ENCODE data around the gene GAB3.

GAB3 gene

DNA sequence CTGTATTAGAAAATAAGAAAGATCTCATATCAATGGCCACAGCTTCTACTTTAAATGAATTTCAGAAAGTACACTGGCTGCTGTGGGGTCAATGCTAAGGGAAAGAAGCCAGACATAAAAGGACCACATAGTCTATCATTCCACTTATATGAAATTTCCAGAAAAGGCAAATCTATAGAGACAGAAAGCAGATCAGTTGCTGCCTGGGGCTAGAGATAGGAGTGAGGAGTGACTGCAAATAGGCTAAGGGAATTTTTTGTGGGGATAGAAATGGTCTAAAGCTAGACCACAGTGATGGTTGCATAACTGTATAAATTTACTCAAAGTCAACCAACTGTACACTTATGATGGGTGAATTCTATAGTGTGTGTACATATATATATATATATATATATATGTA, 8.3 kb downstream of the GAB3 start:
- H3K27ac ChIP-seq (ENCODE audit: low read length) = no peak overlapping the region
- H3K4me3 ChIP-seq (ENCODE audit: low read length) = no peak overlapping the region

DNA sequence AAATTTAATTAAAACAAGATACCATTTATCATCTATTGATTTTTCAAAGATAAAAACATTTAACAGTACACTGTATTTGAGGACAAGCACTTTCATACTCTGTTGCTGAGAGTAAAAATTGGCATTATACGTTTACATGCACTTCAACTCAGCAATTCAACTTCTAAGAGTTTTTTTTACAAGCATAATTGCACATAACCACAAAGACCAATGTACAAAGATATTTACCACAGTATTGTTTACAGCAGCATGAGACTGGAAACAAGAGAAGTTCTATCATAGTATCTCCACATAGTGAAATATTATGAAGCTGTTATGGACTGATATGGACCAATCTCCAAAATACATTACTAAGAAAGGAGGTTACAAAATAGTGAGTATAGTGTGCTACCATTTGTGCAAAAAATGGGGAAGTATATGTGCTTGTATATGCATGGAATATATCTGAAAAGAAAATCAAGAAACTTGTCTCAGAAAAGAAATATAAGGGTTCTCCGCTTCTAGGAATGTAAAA, 10.9 kb downstream of the GAB3 start:
- Histone ChIP-seq H3K27me3 (ENCODE audit: control insufficient read depth, insufficient read depth, low read length) (no peaks in the 10 kb centered on the region), H3K36me3 (ENCODE audit: control insufficient read depth, low read depth, low read length) (no peaks in the 10 kb centered on the region), H3K4me1 (ENCODE audit: control insufficient read depth, low read depth, low read length) (no peaks in the 10 kb centered on the region), H3K4me3 (ENCODE audit: low read length) (no peak overlapping the region), H3K9ac (ENCODE audit: low read length) (no peak overlapping the region), H3K9me3 (ENCODE audit: control insufficient read depth, low read depth, low read length) (peaks cover 20% of the 10 kb centered on the region), H3K27ac (ENCODE audit: low read length) (no peak overlapping the region)

More for the DNA sequence above, 8.3 kb downstream of the GAB3 start:
- no peaks in the 10 kb centered on the region for H3K4me1 ChIP-seq (ENCODE audit: control insufficient read depth, low read depth, low read length)
- no peak overlapping the region for H3K9ac ChIP-seq (ENCODE audit: low read length)
- no peaks in the 10 kb centered on the region for H3K36me3 ChIP-seq (ENCODE audit: control insufficient read depth, low read depth, low read length)
- no peaks in the 10 kb centered on the region for H3K27me3 ChIP-seq (ENCODE audit: control insufficient read depth, insufficient read depth, low read length)
- peaks cover 15% of the 10 kb centered on the region for H3K9me3 ChIP-seq (ENCODE audit: control insufficient read depth, low read depth, low read length)

DNA sequence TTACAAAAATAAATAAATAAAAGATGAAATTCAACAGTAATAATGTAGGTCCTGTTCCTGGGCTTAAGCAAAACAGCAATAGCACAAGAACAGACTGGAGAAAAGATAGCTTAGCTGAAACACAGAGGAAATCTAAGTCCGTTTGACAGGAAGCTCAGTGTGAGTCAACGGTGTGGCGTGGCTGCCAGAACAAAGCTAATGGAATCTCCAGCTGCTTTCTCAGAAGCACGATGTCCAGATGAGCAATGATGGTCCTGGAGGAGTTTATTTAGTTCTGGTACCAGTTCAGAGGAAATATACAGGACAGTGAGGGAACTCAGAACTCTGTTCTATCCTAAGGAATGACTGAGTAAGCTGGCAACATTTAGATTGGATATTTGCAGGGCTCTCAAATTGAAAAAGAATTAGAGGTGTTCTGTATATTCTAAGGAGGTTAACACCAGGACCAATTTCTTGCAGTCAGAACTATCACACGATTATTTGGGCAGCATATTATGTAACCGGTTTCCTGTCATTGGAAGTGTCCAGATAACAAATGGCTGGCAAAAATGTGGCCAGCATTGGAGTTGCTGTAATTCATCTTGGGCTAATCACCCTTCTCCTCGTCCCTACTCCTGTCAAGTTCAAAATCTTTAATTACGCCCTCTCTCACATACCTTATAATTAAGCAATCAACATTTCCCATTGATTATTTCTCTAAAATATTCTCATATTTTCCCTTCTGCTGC, 12.7 kb downstream of the GAB3 start:
- H3K27me3 ChIP-seq (ENCODE audit: control insufficient read depth, insufficient read depth, low read length) = no peaks in the 10 kb centered on the region
- no peak overlapping the region for H3K9ac ChIP-seq (ENCODE audit: low read length)
- H3K9me3 ChIP-seq (ENCODE audit: control insufficient read depth, low read depth, low read length) = peaks cover 17% of the 10 kb centered on the region
- no peaks in the 10 kb centered on the region for H3K4me1 ChIP-seq (ENCODE audit: control insufficient read depth, low read depth, low read length)
- no peak overlapping the region for H3K4me3 ChIP-seq (ENCODE audit: low read length)
- H3K27ac ChIP-seq (ENCODE audit: low read length) = no peak overlapping the region
- no peaks in the 10 kb centered on the region for H3K36me3 ChIP-seq (ENCODE audit: control insufficient read depth, low read depth, low read length)

DNA sequence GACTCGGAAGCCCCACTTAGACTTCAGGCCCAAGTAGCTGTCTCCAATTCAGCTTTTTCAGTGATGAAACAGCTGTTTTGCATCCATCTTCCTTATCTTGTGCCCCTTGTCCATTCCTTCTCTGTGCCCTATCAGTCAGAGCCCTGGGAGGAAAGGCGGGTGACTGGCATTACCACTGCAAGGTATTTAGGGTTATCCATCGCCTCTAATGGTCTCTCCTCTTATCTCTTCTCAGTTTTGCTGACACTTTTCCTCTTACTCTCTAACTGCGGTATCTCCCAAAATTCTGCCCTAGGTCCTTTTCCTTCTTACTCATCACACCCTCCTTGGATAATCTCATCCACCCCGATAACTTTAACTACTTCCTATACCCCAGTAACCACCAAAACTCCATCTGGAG, 13.7 kb downstream of the GAB3 start:
- Histone ChIP-seq H3K4me1 (ENCODE audit: control insufficient read depth, low read depth, low read length) (no peaks in the 10 kb centered on the region), H3K27ac (ENCODE audit: low read length) (no peak overlapping the region), H3K9me3 (ENCODE audit: control insufficient read depth, low read depth, low read length) (peaks cover 17% of the 10 kb centered on the region), H3K27me3 (ENCODE audit: control insufficient read depth, insufficient read depth, low read length) (no peaks in the 10 kb centered on the region), H3K36me3 (ENCODE audit: control insufficient read depth, low read depth, low read length) (no peaks in the 10 kb centered on the region), H3K4me3 (ENCODE audit: low read length) (no peak overlapping the region), H3K9ac (ENCODE audit: low read length) (no peak overlapping the region)

DNA sequence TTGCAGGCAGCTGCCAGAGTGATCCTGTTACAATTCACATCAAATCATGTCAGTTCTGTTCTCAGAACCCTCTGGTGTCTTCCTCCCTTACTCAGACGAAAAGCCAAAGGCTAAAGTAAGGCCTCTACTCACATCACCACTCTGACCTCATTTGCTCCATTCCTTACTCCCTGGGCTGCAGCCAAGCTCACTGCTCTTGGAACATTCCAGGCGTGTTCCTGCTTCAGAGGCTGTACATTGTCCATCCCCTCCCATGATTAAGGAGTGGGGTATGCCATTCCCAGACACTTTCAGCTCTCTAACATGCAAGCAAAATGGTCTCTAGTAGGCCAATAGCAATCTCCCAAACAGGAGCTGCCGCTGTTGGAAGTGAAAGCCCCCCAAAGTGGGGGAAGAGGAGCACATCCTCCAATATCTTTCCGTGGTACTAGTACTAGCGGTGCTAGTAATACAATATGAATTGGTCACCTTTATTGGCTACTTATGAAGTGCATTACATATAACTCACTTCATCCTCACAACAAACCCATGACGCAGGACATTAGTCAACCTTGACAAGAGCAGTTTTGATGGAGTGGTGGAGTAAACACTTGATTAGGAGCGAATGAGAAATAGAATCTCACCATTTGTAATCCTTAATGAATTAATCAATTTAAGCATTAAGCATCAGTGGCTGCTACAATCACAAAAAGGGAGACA, 15.0 kb downstream of the GAB3 start:
- Histone ChIP-seq H3K4me1 (ENCODE audit: control insufficient read depth, low read depth, low read length) (no peaks in the 10 kb centered on the region), H3K36me3 (ENCODE audit: control insufficient read depth, low read depth, low read length) (no peaks in the 10 kb centered on the region), H3K4me3 (ENCODE audit: low read length) (no peak overlapping the region), H3K27ac (ENCODE audit: low read length) (no peak overlapping the region), H3K27me3 (ENCODE audit: control insufficient read depth, insufficient read depth, low read length) (no peaks in the 10 kb centered on the region), H3K9ac (ENCODE audit: low read length) (no peak overlapping the region), H3K9me3 (ENCODE audit: control insufficient read depth, low read depth, low read length) (peaks cover 11% of the 10 kb centered on the region)

DNA sequence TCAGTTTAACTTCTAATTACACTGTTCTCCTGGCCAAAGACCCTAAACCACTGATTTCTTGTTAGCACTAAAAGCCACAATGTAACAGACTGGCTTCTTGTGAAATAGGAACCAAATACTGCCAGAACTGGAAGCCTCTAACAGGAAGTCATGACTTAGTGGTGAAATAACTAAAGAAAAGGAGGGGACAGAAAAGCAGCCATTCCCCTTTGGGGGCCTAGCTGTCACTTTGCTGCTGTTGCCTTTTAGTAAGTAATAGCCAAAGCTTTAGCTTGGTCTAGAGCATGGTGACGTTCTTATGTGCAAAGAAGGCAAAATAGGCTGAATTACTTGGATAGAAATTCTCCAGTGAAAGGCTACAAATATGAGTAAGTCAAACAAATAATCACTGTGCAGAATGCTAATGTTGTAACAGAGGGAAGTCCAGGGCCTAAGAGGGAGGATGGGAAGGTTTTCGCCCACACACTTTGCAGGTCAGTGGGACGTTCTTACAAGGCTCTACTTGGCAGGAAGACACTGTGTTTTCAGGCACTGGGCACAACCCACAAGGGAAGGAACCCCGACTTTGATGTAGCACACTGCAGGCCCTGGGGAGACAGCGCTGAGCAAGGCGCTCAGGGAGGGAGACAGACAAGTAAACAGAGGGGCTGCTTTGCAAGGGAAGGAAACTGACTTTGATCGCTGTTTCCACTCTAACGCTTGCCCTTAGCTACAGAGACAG, 16.7 kb downstream of the GAB3 start:
- Histone ChIP-seq H3K27ac (ENCODE audit: low read length) (no peak overlapping the region), H3K4me1 (ENCODE audit: control insufficient read depth, low read depth, low read length) (no peaks in the 10 kb centered on the region), H3K27me3 (ENCODE audit: control insufficient read depth, insufficient read depth, low read length) (no peaks in the 10 kb centered on the region)

DNA sequence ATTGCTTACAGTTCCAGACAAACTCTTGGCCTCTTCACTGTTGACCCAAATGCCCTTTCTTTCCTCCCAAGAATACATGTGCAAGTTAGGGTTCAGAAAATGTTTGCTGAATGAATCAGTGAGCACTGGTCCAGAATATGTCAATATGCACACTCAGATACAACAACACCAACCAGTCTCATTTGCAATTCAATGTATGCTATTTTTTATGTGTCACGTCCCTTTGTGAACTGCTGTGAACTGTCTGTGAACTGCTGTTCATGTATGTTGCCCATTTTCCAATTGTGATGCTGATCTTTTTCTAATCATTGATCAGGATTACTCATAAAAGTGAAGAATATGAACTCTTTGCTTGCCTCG, 17.8 kb downstream of the GAB3 start:
- no peak overlapping the region for H3K27ac ChIP-seq (ENCODE audit: low read length)
- H3K4me3 ChIP-seq (ENCODE audit: low read length) = no peak overlapping the region
- no peaks in the 10 kb centered on the region for H3K36me3 ChIP-seq (ENCODE audit: control insufficient read depth, low read depth, low read length)
- no peaks in the 10 kb centered on the region for H3K4me1 ChIP-seq (ENCODE audit: control insufficient read depth, low read depth, low read length)
- H3K9me3 ChIP-seq (ENCODE audit: control insufficient read depth, low read depth, low read length) = peaks cover 8% of the 10 kb centered on the region
- H3K9ac ChIP-seq (ENCODE audit: low read length) = no peak overlapping the region
- no peaks in the 10 kb centered on the region for H3K27me3 ChIP-seq (ENCODE audit: control insufficient read depth, insufficient read depth, low read length)

More for the DNA sequence above, 16.7 kb downstream of the GAB3 start:
- Histone ChIP-seq H3K4me3 (ENCODE audit: low read length) (no peak overlapping the region), H3K36me3 (ENCODE audit: control insufficient read depth, low read depth, low read length) (no peaks in the 10 kb centered on the region), H3K9ac (ENCODE audit: low read length) (no peak overlapping the region), H3K9me3 (ENCODE audit: control insufficient read depth, low read depth, low read length) (peaks cover 8% of the 10 kb centered on the region)

DNA sequence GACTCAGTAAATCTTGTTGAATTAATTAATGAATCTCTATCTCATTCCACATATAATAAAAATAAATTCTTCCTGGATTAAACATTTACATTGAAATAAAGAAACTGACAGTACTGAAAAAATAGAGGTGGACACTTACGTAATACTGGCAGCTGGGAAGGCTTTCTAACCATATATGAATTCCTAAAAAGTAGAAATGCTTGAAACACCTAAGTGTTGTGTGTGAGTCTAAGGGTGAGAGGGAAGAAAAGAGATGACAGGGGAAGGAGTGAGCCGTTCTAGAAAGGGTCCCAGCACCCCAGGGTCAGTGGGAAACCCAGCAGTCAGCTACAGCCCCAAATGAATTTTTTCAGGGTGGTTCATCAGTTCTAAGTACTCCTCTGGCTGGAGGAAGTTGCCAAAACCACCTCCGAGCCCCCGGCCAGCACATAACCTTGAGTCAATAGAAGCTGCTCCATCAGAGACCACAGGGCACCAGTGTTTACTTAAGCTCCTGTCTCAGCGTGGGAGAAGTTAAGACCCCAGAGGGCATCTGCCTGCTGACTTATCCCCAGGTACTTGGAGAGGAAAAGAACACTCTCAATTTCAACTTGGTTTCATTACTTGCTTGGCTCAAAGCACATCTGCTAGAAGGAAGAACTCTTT, 18.3 kb downstream of the GAB3 start:
- no peaks in the 10 kb centered on the region for H3K4me1 ChIP-seq (ENCODE audit: control insufficient read depth, low read depth, low read length)
- H3K4me3 ChIP-seq (ENCODE audit: low read length) = no peak overlapping the region
- H3K27ac ChIP-seq (ENCODE audit: low read length) = no peak overlapping the region
- peaks cover 8% of the 10 kb centered on the region for H3K9me3 ChIP-seq (ENCODE audit: control insufficient read depth, low read depth, low read length)
- no peaks in the 10 kb centered on the region for H3K27me3 ChIP-seq (ENCODE audit: control insufficient read depth, insufficient read depth, low read length)
- no peak overlapping the region for H3K9ac ChIP-seq (ENCODE audit: low read length)
- no peaks in the 10 kb centered on the region for H3K36me3 ChIP-seq (ENCODE audit: control insufficient read depth, low read depth, low read length)

DNA sequence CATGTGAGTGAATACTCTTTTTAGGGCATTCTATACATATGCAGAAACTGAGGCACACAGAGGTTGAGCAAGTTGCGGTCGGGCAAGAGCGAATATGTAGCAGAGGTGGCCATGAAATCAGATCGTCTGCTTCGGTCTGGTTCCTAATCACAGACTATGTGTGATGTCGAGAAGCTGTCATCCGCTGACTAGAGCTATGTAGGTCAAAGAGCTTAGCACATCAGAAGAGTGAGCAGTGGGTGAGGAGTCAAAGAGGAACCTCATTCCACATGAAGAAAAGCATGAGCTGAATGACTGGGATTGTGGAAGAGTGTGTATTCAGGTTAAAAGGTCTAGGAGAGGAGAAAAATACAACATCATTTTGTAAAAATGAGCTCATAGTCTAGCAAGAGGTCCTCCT, 19.0 kb downstream of the GAB3 start:
- H3K36me3 ChIP-seq (ENCODE audit: control insufficient read depth, low read depth, low read length) = no peaks in the 10 kb centered on the region
- peaks cover 4% of the 10 kb centered on the region for H3K9me3 ChIP-seq (ENCODE audit: control insufficient read depth, low read depth, low read length)
- H3K4me1 ChIP-seq (ENCODE audit: control insufficient read depth, low read depth, low read length) = no peaks in the 10 kb centered on the region
- H3K9ac ChIP-seq (ENCODE audit: low read length) = no peak overlapping the region
- no peaks in the 10 kb centered on the region for H3K27me3 ChIP-seq (ENCODE audit: control insufficient read depth, insufficient read depth, low read length)
- no peak overlapping the region for H3K4me3 ChIP-seq (ENCODE audit: low read length)
- no peak overlapping the region for H3K27ac ChIP-seq (ENCODE audit: low read length)

DNA sequence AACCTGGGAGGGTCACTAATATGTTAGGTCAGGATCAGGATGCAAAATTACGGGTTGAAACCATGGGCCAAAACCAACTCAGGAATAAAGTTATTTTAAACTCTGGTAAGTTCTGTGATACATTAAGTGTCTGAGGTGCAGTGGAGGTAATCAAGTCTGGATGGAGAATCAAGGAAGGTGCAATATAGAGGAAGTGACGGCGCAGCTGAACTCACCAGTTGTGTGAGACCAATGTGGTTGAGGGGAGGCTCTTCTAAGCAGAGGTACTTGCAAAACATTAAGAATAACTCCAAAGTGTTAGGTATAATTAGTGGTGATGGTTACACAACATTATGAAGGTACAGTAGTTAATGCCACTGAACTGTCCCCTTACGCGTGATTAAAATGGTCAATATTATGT, 19.7 kb downstream of the GAB3 start:
- Histone ChIP-seq H3K27ac (ENCODE audit: low read length) (no peak overlapping the region), H3K4me1 (ENCODE audit: control insufficient read depth, low read depth, low read length) (no peaks in the 10 kb centered on the region), H3K9ac (ENCODE audit: low read length) (no peak overlapping the region), H3K27me3 (ENCODE audit: control insufficient read depth, insufficient read depth, low read length) (no peaks in the 10 kb centered on the region), H3K9me3 (ENCODE audit: control insufficient read depth, low read depth, low read length) (peaks cover 3% of the 10 kb centered on the region), H3K4me3 (ENCODE audit: low read length) (no peak overlapping the region), H3K36me3 (ENCODE audit: control insufficient read depth, low read depth, low read length) (no peaks in the 10 kb centered on the region)

DNA sequence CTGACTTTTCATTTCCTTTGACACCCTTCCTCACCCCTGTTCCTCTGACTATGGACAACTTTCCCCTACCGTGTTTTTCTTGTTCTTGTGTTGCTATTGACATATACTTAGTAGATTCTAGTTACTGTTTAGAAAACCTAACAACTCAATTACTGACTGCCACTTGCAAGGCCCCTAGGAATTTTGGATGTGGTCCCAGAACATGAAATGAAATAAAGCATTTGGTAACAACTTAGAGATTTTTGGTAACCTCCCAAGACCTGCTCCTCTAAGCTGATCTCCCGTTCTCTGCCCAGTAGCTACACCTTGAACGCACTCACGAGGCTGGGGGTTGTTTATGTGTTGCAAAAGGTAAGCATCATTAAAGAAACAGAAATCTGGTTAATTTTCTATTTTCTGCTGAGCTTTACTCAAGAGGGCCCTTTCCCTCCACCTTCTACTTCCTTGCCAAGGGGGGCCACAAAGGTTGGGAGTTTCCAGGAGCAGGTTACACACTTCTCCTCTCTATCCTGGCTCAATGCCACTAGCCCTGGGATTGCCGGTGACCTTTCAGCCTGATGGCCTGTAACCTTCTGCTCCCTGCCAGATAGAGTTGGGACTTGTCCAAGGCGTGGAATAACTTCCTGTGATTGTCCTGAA, 20.5 kb downstream of the GAB3 start:
- H3K9ac ChIP-seq (ENCODE audit: low read length) = no peak overlapping the region
- H3K27me3 ChIP-seq (ENCODE audit: control insufficient read depth, insufficient read depth, low read length) = no peaks in the 10 kb centered on the region
- no peaks in the 10 kb centered on the region for H3K36me3 ChIP-seq (ENCODE audit: control insufficient read depth, low read depth, low read length)
- no peak overlapping the region for H3K27ac ChIP-seq (ENCODE audit: low read length)
- H3K4me3 ChIP-seq (ENCODE audit: low read length) = no peak overlapping the region
- peaks cover 3% of the 10 kb centered on the region for H3K9me3 ChIP-seq (ENCODE audit: control insufficient read depth, low read depth, low read length)
- no peaks in the 10 kb centered on the region for H3K4me1 ChIP-seq (ENCODE audit: control insufficient read depth, low read depth, low read length)
